OCI-LY3 (cell line): Measurements from ENCODE around the gene IGFBP1.

Source experiments
- EZH2phosphoT487 ChIP-seq: fragments of 200-600 bp; shearing (Covaris generic); IDR thresholded peaks from 2 replicates; pipeline ENCODE4 v1.6.1; 2018; ENCODE audit warnings: antibody characterized with exemption, mixed run types, low read depth
- TF ChIP-seq, protein P1 (sequence below): fragments of 200-600, 300-600 bp; sonication (generic); IDR thresholded peaks from 2 replicates; pipeline ENCODE4 v1.5.1; 2014; ENCODE audit warnings: antibody characterized with exemption, low read length, low read depth

DNA sequence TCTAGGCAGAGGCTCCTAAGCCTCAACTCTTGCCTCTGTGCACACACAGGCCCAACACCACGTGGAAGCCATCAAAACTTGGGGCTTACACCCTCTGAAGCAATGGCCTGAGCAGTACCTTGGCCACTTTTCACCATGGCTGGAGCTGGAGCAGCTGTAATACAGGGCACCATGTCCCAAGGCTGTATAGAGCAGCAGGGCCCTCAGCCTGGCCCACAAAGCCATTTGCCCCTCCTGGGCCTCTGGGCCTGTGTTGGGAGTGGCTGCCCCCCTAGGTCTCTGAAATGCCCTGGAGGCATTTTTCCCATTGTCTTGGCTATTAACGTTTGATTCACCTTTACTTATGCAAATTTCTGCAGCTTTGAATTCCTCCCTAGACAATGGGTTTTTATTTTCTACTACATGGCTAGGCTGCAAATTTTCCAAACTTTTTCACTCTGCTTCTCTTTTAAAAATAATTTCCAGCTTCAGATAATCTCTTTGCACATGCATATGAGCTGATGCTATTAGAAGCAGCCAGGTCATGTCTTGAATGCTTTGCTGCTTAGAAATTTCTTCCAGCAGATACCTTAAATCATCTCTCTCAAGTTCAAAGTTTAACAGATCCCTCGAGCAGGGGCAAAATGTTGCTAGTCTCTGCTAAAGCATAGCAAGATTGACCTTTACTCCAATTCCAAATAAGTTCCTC, 9.7 kb upstream of the IGFBP1 start:
- TF ChIP-seq, protein P1, sequence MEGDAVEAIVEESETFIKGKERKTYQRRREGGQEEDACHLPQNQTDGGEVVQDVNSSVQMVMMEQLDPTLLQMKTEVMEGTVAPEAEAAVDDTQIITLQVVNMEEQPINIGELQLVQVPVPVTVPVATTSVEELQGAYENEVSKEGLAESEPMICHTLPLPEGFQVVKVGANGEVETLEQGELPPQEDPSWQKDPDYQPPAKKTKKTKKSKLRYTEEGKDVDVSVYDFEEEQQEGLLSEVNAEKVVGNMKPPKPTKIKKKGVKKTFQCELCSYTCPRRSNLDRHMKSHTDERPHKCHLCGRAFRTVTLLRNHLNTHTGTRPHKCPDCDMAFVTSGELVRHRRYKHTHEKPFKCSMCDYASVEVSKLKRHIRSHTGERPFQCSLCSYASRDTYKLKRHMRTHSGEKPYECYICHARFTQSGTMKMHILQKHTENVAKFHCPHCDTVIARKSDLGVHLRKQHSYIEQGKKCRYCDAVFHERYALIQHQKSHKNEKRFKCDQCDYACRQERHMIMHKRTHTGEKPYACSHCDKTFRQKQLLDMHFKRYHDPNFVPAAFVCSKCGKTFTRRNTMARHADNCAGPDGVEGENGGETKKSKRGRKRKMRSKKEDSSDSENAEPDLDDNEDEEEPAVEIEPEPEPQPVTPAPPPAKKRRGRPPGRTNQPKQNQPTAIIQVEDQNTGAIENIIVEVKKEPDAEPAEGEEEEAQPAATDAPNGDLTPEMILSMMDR, result no peak
- TF ChIP-seq EZH2phosphoT487, result no peak
